ENCODE data around the gene TBCD. TPM values are rescaled to one million over a fixed set of nuclear protein-coding genes. Genes with fewer than 3 reads are reported as not detected.
"Not testable (repeated sequence)": the region's sequence is repeated elsewhere in the genome, so short reads cannot be mapped to it uniquely, and the experiment has no call there.

TBCD gene
- total RNA-seq, 1 donor from 2014 or later = 49.9 TPM

- Mint-ChIP-seq H3K4me1 (peaks cover 42% of the 10 kb centered on the region), H3K27ac (peak overlapping the region; percentile 50), H3K36me3 (ENCODE audit: low read depth) (no peaks in the 10 kb centered on the region), H3K27me3 (no peaks in the 10 kb centered on the region), H3K4me3 (no peak overlapping the region), H3K9me3 (no peaks in the 10 kb centered on the region)
- ChIA-PET CTCF (no interaction called here), POLR2A (interaction anchor here (0.6 kb wide), 1 partner anchor 30 kb away, joined by 4 read pairs; no protein-coding TSS in a partner anchor)
- TF ChIP-seq, protein P1, sequence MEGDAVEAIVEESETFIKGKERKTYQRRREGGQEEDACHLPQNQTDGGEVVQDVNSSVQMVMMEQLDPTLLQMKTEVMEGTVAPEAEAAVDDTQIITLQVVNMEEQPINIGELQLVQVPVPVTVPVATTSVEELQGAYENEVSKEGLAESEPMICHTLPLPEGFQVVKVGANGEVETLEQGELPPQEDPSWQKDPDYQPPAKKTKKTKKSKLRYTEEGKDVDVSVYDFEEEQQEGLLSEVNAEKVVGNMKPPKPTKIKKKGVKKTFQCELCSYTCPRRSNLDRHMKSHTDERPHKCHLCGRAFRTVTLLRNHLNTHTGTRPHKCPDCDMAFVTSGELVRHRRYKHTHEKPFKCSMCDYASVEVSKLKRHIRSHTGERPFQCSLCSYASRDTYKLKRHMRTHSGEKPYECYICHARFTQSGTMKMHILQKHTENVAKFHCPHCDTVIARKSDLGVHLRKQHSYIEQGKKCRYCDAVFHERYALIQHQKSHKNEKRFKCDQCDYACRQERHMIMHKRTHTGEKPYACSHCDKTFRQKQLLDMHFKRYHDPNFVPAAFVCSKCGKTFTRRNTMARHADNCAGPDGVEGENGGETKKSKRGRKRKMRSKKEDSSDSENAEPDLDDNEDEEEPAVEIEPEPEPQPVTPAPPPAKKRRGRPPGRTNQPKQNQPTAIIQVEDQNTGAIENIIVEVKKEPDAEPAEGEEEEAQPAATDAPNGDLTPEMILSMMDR (IDR thresholded peaks at IDR 0.05) = no peak
- ATAC-seq (ENCODE audit: low read depth) = no peak
- no peak for DNase-seq
- intact Hi-C loops (cut with micrococcal nuclease) = no loop called here
Observed at GRCh38 chr17:82981141-82981730, 229.4 kb downstream of the TBCD start.

DNA sequence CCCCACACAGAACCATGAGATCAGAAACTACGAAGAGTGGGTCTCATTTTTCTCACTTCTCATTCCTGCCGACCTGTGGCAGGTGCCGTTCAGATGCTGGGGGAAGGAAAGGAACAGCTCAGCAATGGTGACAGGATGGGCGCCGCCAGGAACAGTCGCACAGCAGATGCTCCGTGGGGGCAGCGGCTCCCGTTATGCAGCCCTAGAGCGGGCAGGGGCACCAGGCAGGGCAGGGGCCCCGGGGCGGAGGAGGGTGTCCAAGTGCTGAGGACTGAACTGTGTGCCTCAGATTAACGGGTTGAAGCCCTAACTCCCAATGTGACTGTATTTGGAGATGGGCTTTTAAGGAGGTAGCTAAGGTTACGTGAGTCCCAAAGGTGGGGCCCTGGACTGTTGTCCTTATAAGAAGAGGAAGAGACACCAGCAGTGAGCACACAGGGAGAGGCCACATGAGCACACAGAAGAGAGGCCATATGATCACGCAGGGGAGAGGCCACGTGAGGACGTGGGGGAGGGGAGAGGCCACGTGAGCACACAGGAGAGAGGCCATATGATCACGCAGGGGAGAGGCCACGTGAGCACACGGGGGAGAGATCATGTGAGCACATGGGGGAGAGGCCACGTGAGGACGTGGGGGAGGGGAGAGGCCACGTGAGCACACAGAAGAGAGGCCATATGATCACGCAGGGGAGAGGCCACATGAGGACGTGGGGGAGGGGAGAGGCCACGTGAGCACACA, 231.8 kb downstream of the TBCD start:
- Mint-ChIP-seq H3K4me3 (no peak overlapping the region), H3K36me3 (ENCODE audit: low read depth) (no peaks in the 10 kb centered on the region), H3K4me1 (peaks cover 42% of the 10 kb centered on the region), H3K27me3 (peaks cover 5% of the 10 kb centered on the region), H3K9me3 (no peaks in the 10 kb centered on the region), H3K27ac (no peak overlapping the region)
- intact Hi-C loops (cut with micrococcal nuclease) = no loop called here
- DNase-seq = no peak
- CTCF ChIA-PET = no interaction called here
- POLR2A ChIA-PET = interaction anchor here (0.6 kb wide), 1 partner anchor 1837 kb away, joined by 5 read pairs; no protein-coding TSS in a partner anchor
- no peak for ATAC-seq (ENCODE audit: low read depth)
- TF ChIP-seq, protein P1 (IDR thresholded peaks at IDR 0.05) = no peak

GRCh38 chr17:82984249-82984617, 232.4 kb downstream of the TBCD start:
- POLR2A ChIA-PET; ATAC-seq (ENCODE audit: low read depth); H3K27ac Mint-ChIP-seq; CTCF ChIA-PET; DNase-seq; H3K4me3 Mint-ChIP-seq; H3K36me3 Mint-ChIP-seq (ENCODE audit: low read depth); H3K9me3 Mint-ChIP-seq; intact Hi-C loops (cut with micrococcal nuclease); H3K27me3 Mint-ChIP-seq: not testable (repeated sequence)
- H3K4me1 Mint-ChIP-seq = peaks cover 38% of the 10 kb centered on the region

DNA sequence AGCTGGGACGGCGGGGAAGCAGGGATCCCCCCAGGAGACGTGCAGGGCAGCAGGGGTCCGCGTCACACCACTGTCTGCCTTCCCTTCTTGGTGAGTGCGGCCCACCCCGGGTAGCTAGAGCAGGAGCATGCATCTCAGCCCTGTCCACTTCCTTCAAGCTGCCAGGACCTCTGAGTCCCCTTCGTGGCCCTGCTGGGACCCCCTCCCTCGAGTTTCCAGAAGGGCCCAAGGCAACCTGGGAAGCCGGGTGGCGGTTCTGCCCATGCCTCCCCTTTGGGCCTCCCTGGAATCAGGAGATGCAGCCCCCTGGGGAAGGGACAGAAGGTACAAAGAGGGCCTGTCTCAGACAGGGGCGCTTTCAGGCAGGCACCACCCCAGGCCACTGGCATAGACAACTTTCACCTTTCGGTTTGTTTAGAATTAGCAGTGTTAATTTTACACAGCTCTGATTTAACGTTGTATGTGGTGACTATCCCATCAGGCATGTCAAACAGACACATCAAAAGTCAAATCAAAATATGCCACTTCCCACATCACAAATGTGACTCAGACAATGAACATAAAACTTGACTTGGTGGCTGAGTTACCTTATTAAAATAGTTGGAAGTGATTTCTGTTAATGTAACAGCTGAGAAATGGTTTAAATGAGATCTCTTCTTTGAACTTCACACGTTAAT, 233.0 kb downstream of the TBCD start:
- no peaks in the 10 kb centered on the region for H3K36me3 Mint-ChIP-seq (ENCODE audit: low read depth)
- no peak for DNase-seq
- intact Hi-C loops (cut with micrococcal nuclease) = no loop called here
- no peak overlapping the region for H3K27ac Mint-ChIP-seq
- no peak overlapping the region for H3K4me3 Mint-ChIP-seq
- no peak for ATAC-seq (ENCODE audit: low read depth)
- TF ChIP-seq, protein P1 (IDR thresholded peaks at IDR 0.05) = no peak
- ChIA-PET POLR2A (no interaction called here), CTCF (no interaction called here)
- H3K4me1 Mint-ChIP-seq = peaks cover 32% of the 10 kb centered on the region
- H3K9me3 Mint-ChIP-seq = no peaks in the 10 kb centered on the region
- peaks cover 5% of the 10 kb centered on the region for H3K27me3 Mint-ChIP-seq

DNA sequence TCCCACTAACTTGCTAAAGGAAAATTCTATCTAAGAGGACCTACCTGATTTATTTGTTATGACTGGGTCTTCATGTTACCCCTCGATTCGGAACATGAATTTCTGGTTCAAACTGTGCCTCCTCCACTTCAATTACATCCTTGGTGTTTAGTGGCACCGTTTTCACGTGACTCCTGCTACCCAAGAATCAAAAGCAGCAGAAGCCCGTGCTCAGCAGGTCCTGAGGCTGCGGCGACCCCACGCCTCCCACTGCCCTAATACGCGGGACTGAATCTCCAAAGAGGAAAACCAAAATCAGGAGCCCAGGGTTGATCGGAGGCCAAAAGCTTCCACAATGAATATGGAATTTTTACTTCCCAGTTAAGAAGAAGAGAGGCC, 233.6 kb downstream of the TBCD start:
- CTCF ChIA-PET = no interaction called here

More for the DNA sequence above, 233.6 kb downstream of the TBCD start:
- POLR2A ChIA-PET = no interaction called here
- TF ChIP-seq, protein P1 (IDR thresholded peaks at IDR 0.05) = no peak
- H3K4me1 Mint-ChIP-seq = peaks cover 28% of the 10 kb centered on the region
- no peaks in the 10 kb centered on the region for H3K9me3 Mint-ChIP-seq
- ATAC-seq (ENCODE audit: low read depth) (no peak), DNase-seq (no peak)
- H3K27me3 Mint-ChIP-seq = peaks cover 5% of the 10 kb centered on the region
- intact Hi-C loops (cut with micrococcal nuclease) = no loop called here
- no peaks in the 10 kb centered on the region for H3K36me3 Mint-ChIP-seq (ENCODE audit: low read depth)
- H3K4me3 Mint-ChIP-seq = no peak overlapping the region
- no peak overlapping the region for H3K27ac Mint-ChIP-seq

Data from activated B cell treated with CpG ODN at 0.5 μM for 24 hours (primary cell).